ENCODE measurements around the gene CLDND1. TPM values are rescaled to one million over a fixed set of nuclear protein-coding genes. Genes with fewer than 3 reads are reported as not detected.

Gene CLDND1
- total RNA-seq, 1 experiment from 2014 or later: 117 TPM

- no peak for DNase-seq (ENCODE audit: low read depth)
Measured at GRCh38 chr3:98551754-98552153, 29.1 kb upstream of the CLDND1 start.

- DNase-seq (ENCODE audit: low read depth): no peak
Measured at GRCh38 chr3:98551236-98551635, 28.5 kb upstream of the CLDND1 start.

DNA sequence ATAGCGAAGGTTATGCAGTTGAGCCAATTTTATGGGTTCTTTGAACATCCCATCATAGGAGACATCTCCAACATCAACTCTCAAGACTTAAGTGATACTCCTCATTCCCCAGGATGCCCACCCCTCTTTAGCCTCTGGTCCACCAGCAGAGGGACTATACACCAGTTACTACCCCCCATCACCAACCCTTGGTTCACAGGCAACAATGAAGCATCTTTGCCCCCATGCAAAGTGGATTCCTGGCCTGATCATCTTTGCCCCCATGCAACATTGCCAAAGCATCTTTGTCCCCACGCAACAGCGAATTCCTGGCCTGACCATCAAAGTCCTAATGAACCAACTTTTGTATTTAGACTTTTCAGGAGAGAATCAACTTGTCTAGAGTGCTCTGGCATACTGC, 28.1 kb upstream of the CLDND1 start:
- DNase-seq (ENCODE audit: low read depth): no peak

GRCh38 chr3:98548544-98548943, 25.8 kb upstream of the CLDND1 start:
- no peak for DNase-seq (ENCODE audit: low read depth)

DNA sequence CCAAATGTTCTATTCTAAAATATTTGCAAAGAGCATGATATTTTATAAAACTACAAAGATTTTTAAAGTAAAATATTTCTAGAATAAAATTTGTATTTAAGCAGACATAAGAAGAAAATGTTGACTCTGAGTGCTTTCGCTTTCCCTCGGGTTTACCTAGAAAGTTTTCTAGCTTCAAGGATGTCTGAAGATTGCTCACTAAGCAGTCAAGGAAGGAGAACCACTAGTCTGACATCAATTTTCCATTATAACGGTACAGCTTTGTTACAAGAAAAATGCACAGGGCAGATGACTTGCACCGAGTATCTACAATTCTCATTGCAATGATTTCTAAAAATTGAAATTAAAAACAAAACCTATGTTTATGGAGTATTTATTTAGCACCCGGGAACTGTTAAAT, 23.2 kb upstream of the CLDND1 start:
- no peak for DNase-seq (ENCODE audit: low read depth)

DNA sequence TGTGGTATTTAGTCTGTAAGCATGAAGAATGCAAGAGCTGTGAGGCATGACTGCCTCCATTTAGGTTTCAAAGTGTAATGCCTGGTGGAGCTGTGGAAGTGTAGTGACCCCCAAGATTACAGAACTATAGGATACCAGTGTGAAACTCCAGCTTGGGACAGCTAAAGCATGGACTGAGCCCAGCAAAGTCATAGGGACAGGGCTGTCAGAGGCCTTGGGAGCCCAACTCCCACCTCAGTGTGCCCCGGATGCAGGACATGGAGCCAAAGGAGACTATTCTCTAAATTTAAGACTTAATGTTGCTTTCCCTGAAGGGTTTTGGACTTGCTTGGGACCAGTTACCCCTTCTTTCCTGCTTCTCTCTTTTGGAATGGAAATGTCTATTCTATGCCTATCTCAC, 19.9 kb upstream of the CLDND1 start:
- DNase-seq (ENCODE audit: low read depth): no peak

- no peak for DNase-seq (ENCODE audit: low read depth)
Measured at GRCh38 chr3:98541695-98542094, 19.0 kb upstream of the CLDND1 start.

DNA sequence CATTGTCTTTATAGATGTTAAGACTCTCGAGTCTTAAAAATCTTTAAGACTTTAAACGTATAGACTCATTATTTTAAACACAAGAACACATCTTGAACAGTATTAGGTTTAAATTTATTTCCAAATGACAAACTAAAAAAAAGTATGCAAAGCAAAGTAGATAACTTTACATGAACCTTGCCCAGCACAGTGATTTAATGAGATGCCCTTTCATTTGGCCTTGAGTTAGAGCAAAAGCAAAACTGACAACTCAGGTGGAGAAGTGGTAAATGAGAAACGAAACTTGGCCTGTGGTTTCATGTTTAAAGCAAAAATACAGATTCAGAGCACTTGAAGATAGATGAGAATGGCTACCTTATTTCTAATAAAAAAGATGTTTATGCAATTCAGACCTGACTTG, 17.6 kb upstream of the CLDND1 start:
- DNase-seq (ENCODE audit: low read depth): no peak

GRCh38 chr3:98536456-98537017, 13.8 kb upstream of the CLDND1 start:
- DNase-seq (ENCODE audit: low read depth): no peak

GRCh38 chr3:98534734-98535133, 12.0 kb upstream of the CLDND1 start:
- no peak for DNase-seq (ENCODE audit: low read depth)

- no peak for DNase-seq (ENCODE audit: low read depth)
Measured at GRCh38 chr3:98534168-98534567, 11.5 kb upstream of the CLDND1 start.

- no peak for DNase-seq (ENCODE audit: low read depth)
Measured at GRCh38 chr3:98532709-98533571, 10.2 kb upstream of the CLDND1 start.

DNA sequence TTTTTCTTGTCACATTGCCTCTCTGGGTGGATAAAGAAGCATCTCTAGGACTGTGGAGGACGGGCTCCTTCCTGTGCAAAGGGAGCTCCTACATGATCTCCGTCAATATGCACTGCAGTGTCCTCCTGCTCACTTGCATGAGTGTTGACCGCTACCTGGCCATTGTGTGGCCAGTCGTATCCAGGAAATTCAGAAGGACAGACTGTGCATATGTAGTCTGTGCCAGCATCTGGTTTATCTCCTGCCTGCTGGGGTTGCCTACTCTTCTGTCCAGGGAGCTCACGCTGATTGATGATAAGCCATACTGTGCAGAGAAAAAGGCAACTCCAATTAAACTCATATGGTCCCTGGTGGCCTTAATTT, 9.6 kb upstream of the CLDND1 start:
- DNase-seq (ENCODE audit: low read depth): no peak

DNA sequence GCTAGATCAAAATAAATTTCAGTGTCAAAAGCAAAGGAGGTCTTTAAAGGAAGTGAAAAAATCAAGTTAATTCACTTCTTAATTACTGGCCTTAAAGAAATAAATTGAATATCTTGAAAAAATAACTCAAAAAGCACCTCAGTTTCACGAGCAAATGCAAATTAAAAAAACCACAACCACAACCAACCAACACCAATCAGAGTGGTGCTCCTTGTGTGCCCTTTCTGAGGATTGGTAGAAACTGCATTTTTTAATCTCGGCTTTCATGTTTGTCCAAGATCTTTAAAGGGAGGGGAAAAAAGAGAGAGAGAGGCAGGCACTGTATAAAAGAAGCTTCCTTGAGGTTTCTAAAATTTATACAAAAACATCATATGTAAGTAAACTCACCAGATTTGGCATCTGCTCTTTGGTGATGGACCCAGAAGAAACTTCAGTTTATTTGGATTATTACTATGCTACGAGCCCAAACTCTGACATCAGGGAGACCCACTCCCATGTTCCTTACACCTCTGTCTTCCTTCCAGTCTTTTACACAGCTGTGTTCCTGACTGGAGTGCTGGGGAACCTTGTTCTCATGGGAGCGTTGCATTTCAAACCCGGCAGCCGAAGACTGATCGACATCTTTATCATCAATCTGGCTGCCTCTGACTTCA, 9.0 kb upstream of the CLDND1 start, which contains the start of gene GPR15:
Gene GPR15, plus strand, starts transcription at position 357 of the 653 bp plus-strand sequence. Its CDS starts 56 bp downstream, at position 413.
- no peak for DNase-seq (ENCODE audit: low read depth)

- DNase-seq (ENCODE audit: low read depth): no peak
Measured at GRCh38 chr3:98530676-98531075, 8.0 kb upstream of the CLDND1 start.

GRCh38 chr3:98529856-98530459, 7.3 kb upstream of the CLDND1 start:
- DNase-seq (ENCODE audit: low read depth): no peak

DNA sequence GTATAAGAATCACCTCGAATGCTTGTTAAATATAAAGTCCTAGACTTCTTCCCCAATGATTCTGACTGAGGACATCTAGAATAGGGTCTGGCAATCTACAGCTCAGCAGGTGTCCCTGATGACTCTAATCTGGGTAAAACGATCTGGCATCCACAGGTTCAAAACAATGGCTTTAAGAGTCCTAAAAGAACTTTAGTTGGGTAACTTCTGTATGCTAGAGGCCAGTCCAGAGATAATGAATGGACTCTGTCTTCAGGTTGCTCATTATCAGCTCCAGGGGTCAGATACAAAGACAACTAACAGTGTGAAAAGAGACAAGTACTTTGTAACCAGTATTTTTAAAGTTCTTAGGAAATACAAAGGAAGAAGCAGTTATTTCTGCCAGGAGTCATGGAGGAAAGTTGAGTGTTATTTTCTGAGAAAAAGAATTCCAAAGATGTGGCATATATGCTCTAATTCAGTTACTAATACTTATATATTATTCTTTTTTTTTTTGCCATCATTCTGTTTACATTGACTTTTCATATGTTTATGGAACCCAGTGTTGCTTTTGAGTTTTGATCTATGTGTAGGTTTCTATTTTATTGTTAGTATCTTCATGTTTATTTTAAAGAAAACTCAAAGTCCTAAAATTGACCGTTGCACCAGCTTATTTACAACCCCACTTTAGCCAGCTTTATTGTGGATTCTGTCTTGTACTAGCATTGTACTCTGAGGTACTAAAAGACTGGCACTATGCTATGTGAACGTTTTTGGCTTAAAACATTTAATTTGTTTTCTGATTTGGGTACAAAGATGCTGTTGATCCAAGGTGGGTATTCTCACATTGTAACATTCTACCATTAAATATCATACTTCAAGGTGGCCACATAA, 6.0 kb upstream of the CLDND1 start:
- DNase-seq (ENCODE audit: low read depth): no peak

GRCh38 chr3:98525494-98525893, 2.8 kb upstream of the CLDND1 start:
- no peak for DNase-seq (ENCODE audit: low read depth)

- DNase-seq (ENCODE audit: low read depth): peak; percentile 58
Measured at GRCh38 chr3:98521897-98522543, 682 bp downstream of the CLDND1 start.

DNA sequence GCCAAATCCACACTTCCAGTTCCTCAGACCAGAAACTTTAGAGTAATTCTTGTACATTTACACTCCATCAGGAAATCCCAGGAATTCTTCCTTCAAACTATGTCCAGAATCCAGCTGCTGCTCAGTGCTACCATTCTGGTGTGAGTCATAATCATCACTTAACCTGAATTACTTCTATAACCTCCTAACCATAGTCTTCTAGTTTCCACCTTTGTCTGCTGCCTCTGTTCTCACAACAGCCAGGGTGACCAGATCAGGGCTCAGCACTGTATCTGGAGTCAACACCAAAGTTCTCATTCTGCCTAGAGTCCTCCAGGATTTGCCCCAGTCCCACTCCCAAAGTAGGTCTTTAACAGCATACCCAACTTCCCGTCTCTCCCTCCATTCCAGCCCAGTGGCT, 3.4 kb downstream of the CLDND1 start:
- no peak for DNase-seq (ENCODE audit: low read depth)

DNA sequence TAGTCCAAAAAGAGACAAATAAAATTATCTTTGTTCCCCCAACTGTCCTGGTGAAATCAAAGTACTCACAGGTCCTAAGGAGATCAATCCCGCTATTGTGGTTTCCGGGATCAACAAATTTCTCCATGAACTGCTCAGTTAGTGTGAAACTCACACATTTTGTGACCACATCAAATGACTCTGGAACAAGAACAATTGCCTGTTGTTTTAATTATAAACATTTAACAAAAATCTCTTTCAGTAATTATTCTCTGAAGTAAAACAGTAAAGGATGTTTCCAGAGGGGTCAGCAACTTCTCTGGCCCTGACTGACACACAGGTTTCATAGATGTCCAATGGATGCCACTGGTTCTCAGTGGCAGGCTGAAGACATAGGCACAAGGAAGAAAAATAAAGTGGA, 3.9 kb downstream of the CLDND1 start:
- DNase-seq (ENCODE audit: low read depth): no peak
